H1 (cell line): Measurements from ENCODE around the gene STIM1. TPM values are rescaled to one million over a fixed set of nuclear protein-coding genes. Genes with fewer than 3 reads are reported as not detected.

Source experiments
- BRCA1 ChIP-seq: IDR thresholded peaks from 2 replicates; pipeline ENCODE4 v1.6.1; 2012; ENCODE audit warnings: low read depth, low read length, improper control_type of control experiment
- CHD1 ChIP-seq: IDR thresholded peaks from 2 replicates; pipeline ENCODE4 v1.6.1; 2012; ENCODE audit warnings: low read depth, low read length, improper control_type of control experiment
- SP1 ChIP-seq: IDR thresholded peaks from 2 replicates; pipeline ENCODE4 v1.6.1; 2011; ENCODE audit warnings: low read depth, low read length
- polyA plus RNA-seq, 7 experiments: library from polyadenylated mRNA; depleted of rRNA in 3 of 7; stranded (reverse) in 5 of 7; unstranded in 2 of 7; fragments of >200 nt in 5 of 7; fragments of 200-250 nt in 2 of 7; gene quantifications; 1 replicate in 5 of 7; 2 replicates in 1 of 7; 4 replicates in 1 of 7; pipeline versions ENCODE4 v1.2.1 to v1.2.3, GENCODE V29; 2011 to 2013; ENCODE audit warnings: missing spikeins in 2 of 7, mixed read lengths in 2 of 7
- total RNA-seq: library from RNA; stranded (reverse); fragmentation: NEBNext Ultra II Directional; extraction: Animal tissue kit (Norgen Biotek cat#: 25700); gene quantifications from 2 replicates; pipeline ENCODE4 v1.2.1, GENCODE V29; 2021
- TF ChIP-seq, protein P1 (sequence below), 3 experiments: IDR thresholded peaks; 1 replicate in 2 of 3; 2 replicates in 1 of 3; pipeline versions ENCODE4 v1.5.1 to v1.6.1; 2011; ENCODE audit warnings: low read length in 3 of 3, mild to moderate bottlenecking in 3 of 3, inconsistent platforms in 2 of 3, low read depth in 1 of 3, moderate library complexity in 1 of 3; ENCODE audit not compliant: insufficient read depth in 1 of 3; ENCODE audit errors: control extremely low read depth in 1 of 3
- TF ChIP-seq, protein P2 (sequence below): fragments of 300-600 bp; sonication (generic); IDR thresholded peaks from 2 replicates; pipeline ENCODE4 v1.7.1; 2012; ENCODE audit warnings: low read length, moderate library complexity, mild to moderate bottlenecking, inconsistent platforms; ENCODE audit not compliant: insufficient replicate concordance
- TF ChIP-seq, protein P3 (sequence below): IDR thresholded peaks from 2 replicates; pipeline ENCODE4 v1.6.1; 2012; ENCODE audit warnings: low read length, inconsistent platforms

The STIM1 gene
- total and polyA plus RNA-seq, 2 of the 8 experiments (the other 6 are each of a cell fraction or from before 2014, with no cell fraction given), result 11.1 to 12.2 TPM

- TF ChIP-seq, protein P1, sequence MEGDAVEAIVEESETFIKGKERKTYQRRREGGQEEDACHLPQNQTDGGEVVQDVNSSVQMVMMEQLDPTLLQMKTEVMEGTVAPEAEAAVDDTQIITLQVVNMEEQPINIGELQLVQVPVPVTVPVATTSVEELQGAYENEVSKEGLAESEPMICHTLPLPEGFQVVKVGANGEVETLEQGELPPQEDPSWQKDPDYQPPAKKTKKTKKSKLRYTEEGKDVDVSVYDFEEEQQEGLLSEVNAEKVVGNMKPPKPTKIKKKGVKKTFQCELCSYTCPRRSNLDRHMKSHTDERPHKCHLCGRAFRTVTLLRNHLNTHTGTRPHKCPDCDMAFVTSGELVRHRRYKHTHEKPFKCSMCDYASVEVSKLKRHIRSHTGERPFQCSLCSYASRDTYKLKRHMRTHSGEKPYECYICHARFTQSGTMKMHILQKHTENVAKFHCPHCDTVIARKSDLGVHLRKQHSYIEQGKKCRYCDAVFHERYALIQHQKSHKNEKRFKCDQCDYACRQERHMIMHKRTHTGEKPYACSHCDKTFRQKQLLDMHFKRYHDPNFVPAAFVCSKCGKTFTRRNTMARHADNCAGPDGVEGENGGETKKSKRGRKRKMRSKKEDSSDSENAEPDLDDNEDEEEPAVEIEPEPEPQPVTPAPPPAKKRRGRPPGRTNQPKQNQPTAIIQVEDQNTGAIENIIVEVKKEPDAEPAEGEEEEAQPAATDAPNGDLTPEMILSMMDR (IDR thresholded peaks at IDR 0.05; ENCODE audit: control extremely low read depth in 1 of 3, insufficient read depth in 1 of 3, low read depth in 1 of 3, low read length in 3 of 3), result no peak
- TF ChIP-seq, protein P2, sequence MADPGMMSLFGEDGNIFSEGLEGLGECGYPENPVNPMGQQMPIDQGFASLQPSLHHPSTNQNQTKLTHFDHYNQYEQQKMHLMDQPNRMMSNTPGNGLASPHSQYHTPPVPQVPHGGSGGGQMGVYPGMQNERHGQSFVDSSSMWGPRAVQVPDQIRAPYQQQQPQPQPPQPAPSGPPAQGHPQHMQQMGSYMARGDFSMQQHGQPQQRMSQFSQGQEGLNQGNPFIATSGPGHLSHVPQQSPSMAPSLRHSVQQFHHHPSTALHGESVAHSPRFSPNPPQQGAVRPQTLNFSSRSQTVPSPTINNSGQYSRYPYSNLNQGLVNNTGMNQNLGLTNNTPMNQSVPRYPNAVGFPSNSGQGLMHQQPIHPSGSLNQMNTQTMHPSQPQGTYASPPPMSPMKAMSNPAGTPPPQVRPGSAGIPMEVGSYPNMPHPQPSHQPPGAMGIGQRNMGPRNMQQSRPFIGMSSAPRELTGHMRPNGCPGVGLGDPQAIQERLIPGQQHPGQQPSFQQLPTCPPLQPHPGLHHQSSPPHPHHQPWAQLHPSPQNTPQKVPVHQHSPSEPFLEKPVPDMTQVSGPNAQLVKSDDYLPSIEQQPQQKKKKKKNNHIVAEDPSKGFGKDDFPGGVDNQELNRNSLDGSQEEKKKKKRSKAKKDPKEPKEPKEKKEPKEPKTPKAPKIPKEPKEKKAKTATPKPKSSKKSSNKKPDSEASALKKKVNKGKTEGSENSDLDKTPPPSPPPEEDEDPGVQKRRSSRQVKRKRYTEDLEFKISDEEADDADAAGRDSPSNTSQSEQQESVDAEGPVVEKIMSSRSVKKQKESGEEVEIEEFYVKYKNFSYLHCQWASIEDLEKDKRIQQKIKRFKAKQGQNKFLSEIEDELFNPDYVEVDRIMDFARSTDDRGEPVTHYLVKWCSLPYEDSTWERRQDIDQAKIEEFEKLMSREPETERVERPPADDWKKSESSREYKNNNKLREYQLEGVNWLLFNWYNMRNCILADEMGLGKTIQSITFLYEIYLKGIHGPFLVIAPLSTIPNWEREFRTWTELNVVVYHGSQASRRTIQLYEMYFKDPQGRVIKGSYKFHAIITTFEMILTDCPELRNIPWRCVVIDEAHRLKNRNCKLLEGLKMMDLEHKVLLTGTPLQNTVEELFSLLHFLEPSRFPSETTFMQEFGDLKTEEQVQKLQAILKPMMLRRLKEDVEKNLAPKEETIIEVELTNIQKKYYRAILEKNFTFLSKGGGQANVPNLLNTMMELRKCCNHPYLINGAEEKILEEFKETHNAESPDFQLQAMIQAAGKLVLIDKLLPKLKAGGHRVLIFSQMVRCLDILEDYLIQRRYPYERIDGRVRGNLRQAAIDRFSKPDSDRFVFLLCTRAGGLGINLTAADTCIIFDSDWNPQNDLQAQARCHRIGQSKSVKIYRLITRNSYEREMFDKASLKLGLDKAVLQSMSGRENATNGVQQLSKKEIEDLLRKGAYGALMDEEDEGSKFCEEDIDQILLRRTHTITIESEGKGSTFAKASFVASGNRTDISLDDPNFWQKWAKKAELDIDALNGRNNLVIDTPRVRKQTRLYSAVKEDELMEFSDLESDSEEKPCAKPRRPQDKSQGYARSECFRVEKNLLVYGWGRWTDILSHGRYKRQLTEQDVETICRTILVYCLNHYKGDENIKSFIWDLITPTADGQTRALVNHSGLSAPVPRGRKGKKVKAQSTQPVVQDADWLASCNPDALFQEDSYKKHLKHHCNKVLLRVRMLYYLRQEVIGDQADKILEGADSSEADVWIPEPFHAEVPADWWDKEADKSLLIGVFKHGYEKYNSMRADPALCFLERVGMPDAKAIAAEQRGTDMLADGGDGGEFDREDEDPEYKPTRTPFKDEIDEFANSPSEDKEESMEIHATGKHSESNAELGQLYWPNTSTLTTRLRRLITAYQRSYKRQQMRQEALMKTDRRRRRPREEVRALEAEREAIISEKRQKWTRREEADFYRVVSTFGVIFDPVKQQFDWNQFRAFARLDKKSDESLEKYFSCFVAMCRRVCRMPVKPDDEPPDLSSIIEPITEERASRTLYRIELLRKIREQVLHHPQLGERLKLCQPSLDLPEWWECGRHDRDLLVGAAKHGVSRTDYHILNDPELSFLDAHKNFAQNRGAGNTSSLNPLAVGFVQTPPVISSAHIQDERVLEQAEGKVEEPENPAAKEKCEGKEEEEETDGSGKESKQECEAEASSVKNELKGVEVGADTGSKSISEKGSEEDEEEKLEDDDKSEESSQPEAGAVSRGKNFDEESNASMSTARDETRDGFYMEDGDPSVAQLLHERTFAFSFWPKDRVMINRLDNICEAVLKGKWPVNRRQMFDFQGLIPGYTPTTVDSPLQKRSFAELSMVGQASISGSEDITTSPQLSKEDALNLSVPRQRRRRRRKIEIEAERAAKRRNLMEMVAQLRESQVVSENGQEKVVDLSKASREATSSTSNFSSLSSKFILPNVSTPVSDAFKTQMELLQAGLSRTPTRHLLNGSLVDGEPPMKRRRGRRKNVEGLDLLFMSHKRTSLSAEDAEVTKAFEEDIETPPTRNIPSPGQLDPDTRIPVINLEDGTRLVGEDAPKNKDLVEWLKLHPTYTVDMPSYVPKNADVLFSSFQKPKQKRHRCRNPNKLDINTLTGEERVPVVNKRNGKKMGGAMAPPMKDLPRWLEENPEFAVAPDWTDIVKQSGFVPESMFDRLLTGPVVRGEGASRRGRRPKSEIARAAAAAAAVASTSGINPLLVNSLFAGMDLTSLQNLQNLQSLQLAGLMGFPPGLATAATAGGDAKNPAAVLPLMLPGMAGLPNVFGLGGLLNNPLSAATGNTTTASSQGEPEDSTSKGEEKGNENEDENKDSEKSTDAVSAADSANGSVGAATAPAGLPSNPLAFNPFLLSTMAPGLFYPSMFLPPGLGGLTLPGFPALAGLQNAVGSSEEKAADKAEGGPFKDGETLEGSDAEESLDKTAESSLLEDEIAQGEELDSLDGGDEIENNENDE, result no peak
- no peak for TF ChIP-seq SP1
- TF ChIP-seq, protein P3, sequence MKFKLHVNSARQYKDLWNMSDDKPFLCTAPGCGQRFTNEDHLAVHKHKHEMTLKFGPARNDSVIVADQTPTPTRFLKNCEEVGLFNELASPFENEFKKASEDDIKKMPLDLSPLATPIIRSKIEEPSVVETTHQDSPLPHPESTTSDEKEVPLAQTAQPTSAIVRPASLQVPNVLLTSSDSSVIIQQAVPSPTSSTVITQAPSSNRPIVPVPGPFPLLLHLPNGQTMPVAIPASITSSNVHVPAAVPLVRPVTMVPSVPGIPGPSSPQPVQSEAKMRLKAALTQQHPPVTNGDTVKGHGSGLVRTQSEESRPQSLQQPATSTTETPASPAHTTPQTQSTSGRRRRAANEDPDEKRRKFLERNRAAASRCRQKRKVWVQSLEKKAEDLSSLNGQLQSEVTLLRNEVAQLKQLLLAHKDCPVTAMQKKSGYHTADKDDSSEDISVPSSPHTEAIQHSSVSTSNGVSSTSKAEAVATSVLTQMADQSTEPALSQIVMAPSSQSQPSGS, result no peak
- no peak for TF ChIP-seq BRCA1
- TF ChIP-seq CHD1, result no peak
These were observed 1.4 kb upstream of the STIM1 start (continued) for GRCh38 chr11:3853899-3854659.
